Karpas-422 (cell line): ENCODE data around the gene DPPA5. TPM values are rescaled to one million over a fixed set of nuclear protein-coding genes. Genes with fewer than 3 reads are reported as not detected.
"Not testable (repeated sequence)": the region's sequence is repeated elsewhere in the genome, so short reads cannot be mapped to it uniquely, and the experiment has no call there.

Source experiments
- DNase-seq: peaks from one replicate; pipeline ENCODE4 v3.0.0-alpha.2; 2015
- H2AFZ ChIP-seq: fragments of 200-600 bp; sonication (generic); 2 replicates; pipeline ENCODE4 v1.6.1; 2014; ENCODE audit warnings: antibody characterized with exemption, low read length, mixed read lengths
- H3K27ac ChIP-seq: fragments of 200-600 bp; sonication (generic); 2 replicates; pipeline ENCODE4 v1.5.1; 2014; ENCODE audit warnings: mild to moderate bottlenecking, low read length, moderate library complexity
- H3K27me3 ChIP-seq: fragments of 200-600 bp; sonication (generic); 2 replicates; pipeline ENCODE4 v1.6.1; 2014; ENCODE audit warnings: low read length, mixed read lengths
- H3K36me3 ChIP-seq: fragments of 200-600 bp; sonication (generic); 2 replicates; pipeline ENCODE4 v1.6.1; 2014; ENCODE audit warnings: low read length, mixed read lengths; ENCODE audit not compliant: insufficient read depth
- H3K4me1 ChIP-seq: fragments of 200-600 bp; sonication (generic); 2 replicates; pipeline ENCODE4 v1.6.1; 2014; ENCODE audit warnings: mild to moderate bottlenecking, low read length, mixed read lengths
- H3K4me2 ChIP-seq: fragments of 200-600 bp; sonication (generic); 2 replicates; pipeline ENCODE4 v1.6.1; 2014; ENCODE audit warnings: low read length, low read depth, mild to moderate bottlenecking; ENCODE audit not compliant: poor library complexity, severe bottlenecking
- H3K4me3 ChIP-seq: fragments of 200-600 bp; sonication (generic); 2 replicates; pipeline ENCODE4 v1.5.1; 2014; ENCODE audit warnings: mild to moderate bottlenecking, antibody characterized with exemption, low read length, mixed read lengths
- H3K79me2 ChIP-seq: fragments of 200-600 bp; sonication (generic); 2 replicates; pipeline ENCODE4 v1.6.1; 2014; ENCODE audit warnings: mild to moderate bottlenecking, low read length, mixed read lengths
- H3K9ac ChIP-seq: fragments of 200-600 bp; sonication (generic); 2 replicates; pipeline ENCODE4 v1.6.0; 2014; ENCODE audit warnings: low read length
- H3K9me2 ChIP-seq: fragments of 200-600 bp; sonication (generic), shearing (Covaris generic); replicated peaks from 2 replicates; pipeline ENCODE4 v1.6.0; 2014; ENCODE audit warnings: mild to moderate bottlenecking, low read length, moderate library complexity; ENCODE audit not compliant: insufficient read depth
- H3K9me3 ChIP-seq: fragments of 300-700, 200-600 bp; sonication (generic); 2 replicates; pipeline ENCODE4 v1.6.1; 2014; ENCODE audit warnings: low read length, mixed read lengths
- H4K20me1 ChIP-seq: fragments of 200-600 bp; sonication (generic); 2 replicates; pipeline ENCODE4 v1.6.1; 2014; ENCODE audit warnings: mild to moderate bottlenecking, antibody characterized with exemption, low read length, low read depth; ENCODE audit not compliant: insufficient read depth
- total RNA-seq: library from RNA; depleted of rRNA; stranded (reverse); fragments of >200 nt; shearing (Covaris generic); gene quantifications from 2 replicates; pipeline ENCODE4 v1.2.3, GENCODE V29; 2014; ENCODE audit warnings: low replicate concordance; rRNA removed

The DPPA5 gene
- not detected in 2 replicates for total RNA-seq

- no peak within 1 kb of the TSS for H3K4me3 ChIP-seq
- H3K4me1 ChIP-seq = no peaks in the 10 kb centered on the region
- no peaks in the 10 kb centered on the region for H3K79me2 ChIP-seq
- no peaks in the 10 kb centered on the region for H4K20me1 ChIP-seq
- no peak within 1 kb of the TSS for H3K9ac ChIP-seq
- no peaks in the 10 kb centered on the region for H3K9me3 ChIP-seq
- no peak within 1 kb of the TSS for H2AFZ ChIP-seq
- no peak for DNase-seq
- no peaks in the 10 kb centered on the region for H3K27me3 ChIP-seq
- no peak within 1 kb of the TSS for H3K4me2 ChIP-seq
- no peaks in the 10 kb centered on the region for H3K36me3 ChIP-seq
- H3K9me2 ChIP-seq = no peaks in the 10 kb centered on the region
- H3K27ac ChIP-seq = no peak within 1 kb of the TSS
Observed at GRCh38 chr6:73353636-73354593, at the start of gene DPPA5. TSS of gene DPPA5 (minus strand) at chr6:73354276. CDS start at chr6:73354225, 51 bp downstream.

- no peak overlapping the region for H2AFZ ChIP-seq
- H3K4me2 ChIP-seq = no peak overlapping the region
- no peak overlapping the region for H3K9ac ChIP-seq
- no peaks in the 10 kb centered on the region for H3K36me3 ChIP-seq
- H3K9me2 ChIP-seq = no peaks in the 10 kb centered on the region
- no peaks in the 10 kb centered on the region for H3K27me3 ChIP-seq
- H3K4me1 ChIP-seq = no peaks in the 10 kb centered on the region
- no peaks in the 10 kb centered on the region for H3K9me3 ChIP-seq
- H4K20me1 ChIP-seq = no peaks in the 10 kb centered on the region
- no peaks in the 10 kb centered on the region for H3K79me2 ChIP-seq
- no peak overlapping the region for H3K27ac ChIP-seq
- H3K4me3 ChIP-seq = no peak overlapping the region
- no peak for DNase-seq
Observed at GRCh38 chr6:73400656-73401055, 46.6 kb upstream of the DPPA5 start.

GRCh38 chr6:73395875-73396274 lies 41.8 kb upstream of the DPPA5 start:
- H3K4me3 ChIP-seq = no peak overlapping the region
- H4K20me1 ChIP-seq = no peaks in the 10 kb centered on the region
- no peak overlapping the region for H3K4me2 ChIP-seq
- H3K27me3 ChIP-seq = no peaks in the 10 kb centered on the region
- no peaks in the 10 kb centered on the region for H3K4me1 ChIP-seq
- H3K9me3 ChIP-seq = no peaks in the 10 kb centered on the region
- no peak overlapping the region for H3K27ac ChIP-seq
- no peaks in the 10 kb centered on the region for H3K36me3 ChIP-seq
- DNase-seq = no peak
- H3K9me2 ChIP-seq = no peaks in the 10 kb centered on the region
- no peaks in the 10 kb centered on the region for H3K79me2 ChIP-seq
- no peak overlapping the region for H3K9ac ChIP-seq
- no peak overlapping the region for H2AFZ ChIP-seq

- H3K79me2 ChIP-seq = no peaks in the 10 kb centered on the region
- H3K4me1 ChIP-seq = no peaks in the 10 kb centered on the region
- no peaks in the 10 kb centered on the region for H3K27me3 ChIP-seq
- H4K20me1 ChIP-seq = no peaks in the 10 kb centered on the region
- no peak for DNase-seq
- H3K27ac ChIP-seq = no peak within 1 kb of the TSS
- no peak within 1 kb of the TSS for H3K4me2 ChIP-seq
- no peaks in the 10 kb centered on the region for H3K36me3 ChIP-seq
- H2AFZ ChIP-seq = no peak within 1 kb of the TSS
- no peaks in the 10 kb centered on the region for H3K9me2 ChIP-seq
- H3K9ac ChIP-seq = no peak within 1 kb of the TSS
- H3K4me3 ChIP-seq = no peak within 1 kb of the TSS
- no peaks in the 10 kb centered on the region for H3K9me3 ChIP-seq
Observed at GRCh38 chr6:73394577-73395354, 40.7 kb upstream of the DPPA5 start, which contains the start of gene DDX43. TSS of gene DDX43 (plus strand) at chr6:73394828. CDS start at chr6:73394906, 78 bp downstream.

GRCh38 chr6:73393278-73393677 lies 39.2 kb upstream of the DPPA5 start:
- no peak overlapping the region for H3K4me2 ChIP-seq
- H3K4me1 ChIP-seq = peaks cover 11% of the 10 kb centered on the region
- no peak overlapping the region for H3K4me3 ChIP-seq
- no peaks in the 10 kb centered on the region for H4K20me1 ChIP-seq
- H3K79me2 ChIP-seq = no peaks in the 10 kb centered on the region
- H3K36me3 ChIP-seq = no peaks in the 10 kb centered on the region
- DNase-seq = no peak
- no peaks in the 10 kb centered on the region for H3K9me3 ChIP-seq
- H3K27me3 ChIP-seq = no peaks in the 10 kb centered on the region
- H3K9me2 ChIP-seq = no peaks in the 10 kb centered on the region
- no peak overlapping the region for H3K27ac ChIP-seq
- H2AFZ ChIP-seq = no peak overlapping the region
- no peak overlapping the region for H3K9ac ChIP-seq

GRCh38 chr6:73392188-73392587 lies 38.1 kb upstream of the DPPA5 start:
- H3K27me3 ChIP-seq, DNase-seq, H3K36me3 ChIP-seq, H3K79me2 ChIP-seq, H3K4me2 ChIP-seq, H3K27ac ChIP-seq, H3K9me2 ChIP-seq, H3K9ac ChIP-seq, H3K9me3 ChIP-seq, H4K20me1 ChIP-seq, H3K4me3 ChIP-seq, H2AFZ ChIP-seq: not testable (repeated sequence)
- H3K4me1 ChIP-seq = peaks cover 11% of the 10 kb centered on the region

GRCh38 chr6:73391675-73392074 lies 37.6 kb upstream of the DPPA5 start:
- H3K9ac ChIP-seq = no peak overlapping the region
- no peaks in the 10 kb centered on the region for H3K79me2 ChIP-seq
- no peak overlapping the region for H3K4me2 ChIP-seq
- no peak overlapping the region for H3K27ac ChIP-seq
- H3K9me3 ChIP-seq = no peaks in the 10 kb centered on the region
- H3K27me3 ChIP-seq = no peaks in the 10 kb centered on the region
- H3K4me3 ChIP-seq = no peak overlapping the region
- H2AFZ ChIP-seq = no peak overlapping the region
- H3K36me3 ChIP-seq = no peaks in the 10 kb centered on the region
- no peaks in the 10 kb centered on the region for H4K20me1 ChIP-seq
- H3K9me2 ChIP-seq = no peaks in the 10 kb centered on the region
- DNase-seq = no peak
- peaks cover 11% of the 10 kb centered on the region for H3K4me1 ChIP-seq

- Histone ChIP-seq H3K9me3 (no peaks in the 10 kb centered on the region), H3K4me2 (no peak overlapping the region), H3K9me2 (no peaks in the 10 kb centered on the region), H4K20me1 (no peaks in the 10 kb centered on the region), H3K27ac (no peak overlapping the region), H3K9ac (no peak overlapping the region), H2AFZ (no peak overlapping the region), H3K4me3 (no peak overlapping the region), H3K27me3 (no peaks in the 10 kb centered on the region), H3K79me2 (no peaks in the 10 kb centered on the region), H3K4me1 (peaks cover 11% of the 10 kb centered on the region), H3K36me3 (no peaks in the 10 kb centered on the region)
- no peak for DNase-seq
Observed at GRCh38 chr6:73389854-73390253, 35.8 kb upstream of the DPPA5 start.
